ENCODE data around the gene GRB2.
"Not testable (repeated sequence)": the region's sequence is repeated elsewhere in the genome, so short reads cannot be mapped to it uniquely, and the experiment has no call there.

GRB2 gene

GRCh38 chr17:75440738-75441448 lies 35.4 kb upstream of the GRB2 start:
- H3K27ac ChIP-seq = no peak overlapping the region
- no peak for TF ChIP-seq CTCF (conservative IDR thresholded peaks at IDR 0.05)

DNA sequence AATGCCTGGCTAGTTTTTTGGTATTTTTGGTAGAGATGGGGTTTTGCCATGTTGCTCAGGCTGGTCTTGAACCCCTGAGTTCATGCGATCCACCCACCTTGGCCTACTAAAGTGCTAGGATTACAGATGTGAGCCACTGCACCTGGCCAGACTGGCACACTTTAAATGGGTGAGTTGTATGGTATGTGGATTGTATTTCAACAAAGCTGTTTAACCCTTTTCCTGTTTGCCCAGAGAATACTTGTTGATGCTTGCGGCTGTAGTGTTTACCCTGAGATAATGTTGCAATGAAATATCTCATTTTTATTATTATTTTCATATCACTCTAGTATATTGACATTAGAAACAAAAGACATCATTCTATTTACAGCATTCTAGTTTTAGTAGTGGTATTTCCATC lies 33.8 kb upstream of the GRB2 start:
- no peak for TF ChIP-seq CTCF (conservative IDR thresholded peaks at IDR 0.05)

DNA sequence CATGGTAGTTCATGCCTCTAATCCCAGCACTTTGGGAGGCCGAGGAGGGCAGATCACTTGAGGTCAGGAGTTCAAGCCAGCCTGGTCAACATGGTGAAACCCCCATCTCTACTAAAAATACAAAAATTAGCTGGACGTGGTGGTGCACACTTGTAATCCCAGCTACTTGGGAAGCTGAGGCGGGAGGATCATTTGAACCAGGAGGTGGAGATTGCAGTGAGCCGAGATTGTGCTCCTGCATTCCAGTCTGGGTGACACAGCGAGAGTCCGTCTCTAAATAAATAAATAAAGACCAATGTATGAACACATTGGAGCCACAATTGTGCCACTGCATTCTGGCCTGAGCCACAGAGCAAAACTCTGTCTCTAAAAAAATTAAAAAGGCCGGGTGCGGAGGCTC lies 31.9 kb upstream of the GRB2 start:
- not testable (repeated sequence) for H3K27ac ChIP-seq

More for the DNA sequence above, 33.8 kb upstream of the GRB2 start:
- no peak overlapping the region for H3K27ac ChIP-seq

GRCh38 chr17:75434433-75434832 lies 29.0 kb upstream of the GRB2 start:
- H3K27ac ChIP-seq = not testable (repeated sequence)

GRCh38 chr17:75433218-75433783 lies 27.8 kb upstream of the GRB2 start:
- no peak for TF ChIP-seq CTCF (conservative IDR thresholded peaks at IDR 0.05)

DNA sequence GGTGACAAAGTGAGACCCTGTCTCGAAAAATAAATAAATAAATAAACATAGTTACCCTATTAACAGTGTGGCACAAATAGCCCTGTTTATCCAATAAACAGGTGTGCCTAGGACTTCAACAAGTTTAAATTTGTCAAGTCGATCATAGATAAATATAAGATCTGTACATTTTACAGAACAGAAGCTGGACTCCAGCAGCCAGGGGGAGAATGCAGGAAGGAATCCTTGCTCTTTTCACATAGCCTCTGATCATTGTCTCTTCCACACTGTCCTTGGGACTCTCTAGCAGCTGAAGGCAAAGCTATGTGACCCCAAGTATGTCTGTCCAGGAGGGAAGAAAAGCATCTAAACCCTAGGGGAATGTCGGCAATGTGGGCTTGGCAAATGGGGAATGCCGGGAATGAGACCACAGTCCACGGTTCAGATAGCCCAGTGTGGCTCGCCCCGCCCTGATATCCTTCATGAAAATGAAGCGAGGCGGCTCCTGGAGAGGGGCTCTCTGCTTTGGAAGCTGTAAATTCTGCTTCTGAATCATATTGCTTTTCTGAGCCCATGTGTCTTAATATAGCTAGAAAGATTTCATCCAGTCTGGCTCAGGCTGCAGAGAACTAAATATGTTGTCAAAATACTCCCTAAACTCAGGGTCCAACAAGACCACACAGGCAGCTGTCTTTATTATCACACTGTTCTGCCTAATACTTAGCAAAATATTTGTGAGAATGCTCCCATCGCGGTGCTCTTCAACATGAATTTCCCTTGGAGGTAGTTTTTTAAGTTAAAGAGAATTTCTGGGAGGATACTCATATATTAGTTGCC lies 24.9 kb upstream of the GRB2 start:
- TF ChIP-seq CTCF (conservative IDR thresholded peaks at IDR 0.05) = no peak
- no peak overlapping the region for H3K27ac ChIP-seq

More at GRCh38 chr17:75433218-75433783, 27.8 kb upstream of the GRB2 start:
- no peak overlapping the region for H3K27ac ChIP-seq

DNA sequence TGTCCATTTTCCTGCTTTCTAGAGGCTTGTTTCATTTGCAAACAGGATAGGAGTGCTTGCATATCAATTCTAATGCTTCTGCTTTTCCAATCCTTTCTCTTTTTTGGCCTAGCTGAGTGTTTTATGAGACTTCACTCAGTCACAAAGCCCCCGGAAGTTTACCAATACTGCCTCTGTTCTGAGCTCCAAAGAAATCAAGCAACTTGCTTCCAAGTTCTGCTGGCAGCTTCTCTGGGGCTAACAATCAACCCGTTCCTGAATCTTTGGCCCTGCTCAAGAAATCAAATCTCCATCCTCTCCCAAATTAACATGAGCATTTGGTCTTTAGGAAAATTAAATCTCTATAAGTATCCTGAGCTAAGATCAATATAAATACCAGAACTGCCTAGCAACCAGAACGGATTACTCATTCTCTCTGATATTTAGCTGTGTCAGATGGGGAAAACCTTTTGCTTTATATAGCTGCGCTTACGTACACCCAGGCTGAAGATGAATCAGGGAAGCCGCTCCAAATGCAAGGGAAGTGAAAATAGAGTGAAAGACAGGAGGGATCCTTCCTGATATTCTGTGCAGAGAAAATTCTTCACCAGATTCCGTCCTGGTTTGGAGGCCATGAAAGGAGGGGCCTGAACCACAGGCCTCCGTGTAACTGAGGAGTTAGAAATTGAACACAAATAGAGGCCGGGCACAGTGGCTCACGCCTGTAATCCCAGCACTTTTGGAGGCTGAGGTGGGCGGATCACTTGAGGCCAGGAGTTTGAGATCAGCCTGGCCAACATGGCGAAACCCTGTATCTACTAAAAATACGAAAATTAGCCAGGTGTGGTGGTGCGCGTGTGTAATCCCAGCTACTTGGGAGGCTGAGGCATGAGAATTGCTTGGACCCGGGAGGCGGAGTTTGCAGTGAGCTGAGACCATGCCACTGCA lies 23.3 kb upstream of the GRB2 start:
- no peak for TF ChIP-seq CTCF (conservative IDR thresholded peaks at IDR 0.05)
- H3K27ac ChIP-seq = no peak overlapping the region

- TF ChIP-seq CTCF (conservative IDR thresholded peaks at IDR 0.05) = no peak
- H3K27ac ChIP-seq = no peak overlapping the region
Observed at GRCh38 chr17:75418531-75418930, 13.1 kb upstream of the GRB2 start.

Measured in VCaP (cell line).